Ectodermal cell (in vitro differentiated cells): Measurements from ENCODE around the gene RNF11.
"Not testable (repeated sequence)": the region's sequence is repeated elsewhere in the genome, so short reads cannot be mapped to it uniquely, and the experiment has no call there.

Source experiments
- H3K27ac ChIP-seq: 2 replicates; pipeline ENCODE4 v1.7.0; 2013; ENCODE audit warnings: mild to moderate bottlenecking, low read depth, low read length; ENCODE audit not compliant: insufficient read depth, poor library complexity, severe bottlenecking
- H3K27me3 ChIP-seq: 2 replicates; pipeline ENCODE4 v1.7.0; 2013; ENCODE audit warnings: mild to moderate bottlenecking, low read length; ENCODE audit not compliant: insufficient read depth, control insufficient read depth, poor library complexity, severe bottlenecking
- H3K36me3 ChIP-seq: one replicate; pipeline ENCODE4 v1.7.0; 2013; ENCODE audit warnings: low read length; ENCODE audit not compliant: control insufficient read depth, insufficient read depth
- H3K4me1 ChIP-seq: one replicate; pipeline ENCODE4 v1.7.0; 2013; ENCODE audit warnings: low read length; ENCODE audit not compliant: control insufficient read depth, insufficient read depth
- H3K4me3 ChIP-seq: 2 replicates; pipeline ENCODE4 v1.7.0; 2013; ENCODE audit warnings: low read depth, low read length, control low read depth; ENCODE audit not compliant: insufficient read depth
- H3K9me3 ChIP-seq: 2 replicates; pipeline ENCODE4 v1.7.0; 2013; ENCODE audit warnings: mild to moderate bottlenecking, low read length, moderate library complexity; ENCODE audit not compliant: control insufficient read depth
- WGBS, 2 experiments: methylation state at CpG; one replicate each; pipeline ENCODE4 v1.1.7; 2013; ENCODE audit warnings: missing lambda C conversion rate in 2 of 2; 5-methylcytosine and 5-hydroxymethylcytosine counted together

The RNF11 gene

DNA sequence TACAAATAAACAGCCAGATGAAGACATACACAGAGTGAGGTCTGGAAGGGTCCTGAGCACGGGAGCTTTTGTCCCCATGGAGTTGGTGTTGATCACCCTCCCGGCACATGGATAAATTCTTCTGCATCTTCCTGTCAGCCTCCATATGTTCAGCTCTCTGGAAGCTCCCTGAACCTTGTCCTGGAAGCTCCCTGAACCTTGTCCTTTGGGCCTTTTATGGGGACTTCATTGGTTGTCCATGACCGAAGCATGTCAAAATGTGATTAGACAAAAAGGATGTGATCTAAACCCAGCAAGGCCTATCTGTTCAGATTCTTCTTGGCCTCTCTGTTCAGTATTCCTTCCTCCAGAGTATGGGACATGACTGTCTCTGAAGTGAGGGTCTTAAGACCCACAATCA, 25.4 kb upstream of the RNF11 start:
- WGBS, 2 experiments: 90 to 93% methylated on average over 3 of the region's 3 CpGs
- H3K27ac ChIP-seq: no peak overlapping the region
- no peaks in the 10 kb centered on the region for H3K9me3 ChIP-seq
- no peak overlapping the region for H3K4me3 ChIP-seq
- H3K27me3 ChIP-seq: no peaks in the 10 kb centered on the region
- no peaks in the 10 kb centered on the region for H3K36me3 ChIP-seq
- H3K4me1 ChIP-seq: no peaks in the 10 kb centered on the region

DNA sequence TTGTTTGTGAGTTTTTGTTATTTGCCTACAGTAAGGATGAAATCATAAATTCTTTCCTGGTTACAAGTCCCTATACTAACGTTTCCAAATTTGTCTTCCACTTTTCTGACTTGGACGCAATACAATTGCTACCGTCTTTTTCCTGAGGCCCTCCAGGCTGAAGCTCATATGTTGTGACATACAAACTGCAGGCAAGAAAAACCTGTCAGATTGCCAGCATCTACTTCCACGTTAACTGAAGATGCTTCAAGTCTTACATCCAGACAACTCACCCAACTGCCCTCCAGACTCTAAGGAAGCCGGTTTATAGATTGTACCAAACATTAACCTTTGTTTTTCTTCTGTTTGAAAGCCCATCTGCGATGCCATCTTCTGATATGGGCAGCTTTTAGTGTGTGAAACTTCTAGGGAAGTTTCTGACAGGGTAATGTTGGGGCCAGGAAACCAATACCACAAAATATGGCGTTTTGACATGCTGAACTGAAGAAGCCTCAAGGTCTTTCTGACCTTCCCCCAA, 21.4 kb upstream of the RNF11 start:
- WGBS, 2 experiments: 89 to 91% methylated on average over 7 of the region's 7 CpGs

DNA sequence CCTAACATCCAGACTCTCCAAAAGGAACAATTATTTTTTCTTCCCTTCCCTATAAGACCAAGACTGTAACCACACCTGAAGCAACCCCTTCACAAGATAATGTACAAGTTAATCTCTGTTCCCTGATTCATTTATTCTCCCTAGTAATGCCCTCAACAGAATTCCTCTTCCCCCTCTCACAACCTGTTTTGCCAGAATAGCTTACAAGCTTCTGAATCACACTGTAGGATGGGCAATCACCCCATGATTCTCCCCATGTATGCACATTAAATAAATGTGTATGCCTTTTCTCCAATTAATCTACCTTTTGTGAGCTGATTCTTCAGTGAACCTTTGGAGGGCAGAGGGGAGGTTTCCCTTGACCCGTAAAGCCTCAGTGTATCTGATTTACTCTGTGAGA, 20.9 kb upstream of the RNF11 start:
- no peaks in the 10 kb centered on the region for H3K27me3 ChIP-seq
- H3K36me3 ChIP-seq: no peaks in the 10 kb centered on the region
- no peak overlapping the region for H3K4me3 ChIP-seq
- H3K9me3 ChIP-seq: no peaks in the 10 kb centered on the region
- WGBS, 2 experiments: 89 to 100% methylated on average over 1 of the region's 1 CpG
- H3K27ac ChIP-seq: no peak overlapping the region
- no peaks in the 10 kb centered on the region for H3K4me1 ChIP-seq

More for the DNA sequence above, 21.4 kb upstream of the RNF11 start:
- no peak overlapping the region for H3K4me3 ChIP-seq
- no peaks in the 10 kb centered on the region for H3K4me1 ChIP-seq
- H3K27ac ChIP-seq: no peak overlapping the region
- H3K36me3 ChIP-seq: no peaks in the 10 kb centered on the region
- no peaks in the 10 kb centered on the region for H3K27me3 ChIP-seq
- H3K9me3 ChIP-seq: no peaks in the 10 kb centered on the region

DNA sequence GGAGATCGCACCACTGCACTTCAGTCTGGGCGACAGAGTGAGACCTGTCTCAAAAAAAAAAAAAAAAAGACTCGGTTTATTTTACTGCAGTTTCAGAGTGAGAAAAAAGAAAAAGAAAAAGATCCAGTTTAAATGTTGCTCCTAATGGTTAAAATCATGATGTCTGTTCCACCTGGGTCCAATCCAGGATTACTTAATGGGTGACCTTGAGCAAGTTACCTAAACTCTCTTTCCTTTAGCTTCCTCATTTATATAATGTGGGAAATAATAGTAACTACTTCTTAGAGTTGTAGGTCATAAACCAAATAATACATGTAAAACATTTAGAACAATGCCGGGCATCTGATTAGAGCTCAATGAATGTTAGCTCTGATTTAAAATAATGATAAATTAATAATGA, 19.4 kb upstream of the RNF11 start:
- H3K9me3 ChIP-seq: no peaks in the 10 kb centered on the region
- 96 to 97% methylated on average over 3 of the region's 4 CpGs for WGBS, 2 experiments

DNA sequence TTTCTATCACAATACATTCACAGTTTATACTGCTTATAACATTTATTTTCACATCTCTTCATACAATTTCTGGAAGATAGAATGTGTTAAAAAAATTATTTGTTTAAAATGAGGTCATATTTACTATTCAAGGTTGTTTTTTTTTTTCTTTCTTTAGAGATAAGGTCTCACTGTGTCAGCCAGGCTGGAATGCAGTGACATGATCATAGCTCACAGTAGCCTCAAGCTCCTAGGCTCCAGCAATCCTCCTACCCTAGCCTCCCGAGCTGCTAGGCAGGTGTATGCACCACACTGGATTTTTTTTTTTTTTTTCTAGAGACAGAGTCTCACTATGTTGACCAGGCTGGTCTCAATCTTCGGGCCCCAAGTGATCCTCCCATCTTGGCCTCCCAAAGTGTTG, 19.0 kb upstream of the RNF11 start:
- H3K27me3 ChIP-seq: no peaks in the 10 kb centered on the region
- 87 to 93% methylated on average over 2 of the region's 2 CpGs for WGBS, 2 experiments
- H3K9me3 ChIP-seq: no peaks in the 10 kb centered on the region
- no peaks in the 10 kb centered on the region for H3K4me1 ChIP-seq
- H3K36me3 ChIP-seq: no peaks in the 10 kb centered on the region
- no peak overlapping the region for H3K27ac ChIP-seq
- H3K4me3 ChIP-seq: no peak overlapping the region

More for the DNA sequence above, 19.4 kb upstream of the RNF11 start:
- Histone ChIP-seq H3K27me3 (no peaks in the 10 kb centered on the region), H3K27ac (no peak overlapping the region), H3K36me3 (no peaks in the 10 kb centered on the region), H3K4me1 (no peaks in the 10 kb centered on the region), H3K4me3 (no peak overlapping the region)

DNA sequence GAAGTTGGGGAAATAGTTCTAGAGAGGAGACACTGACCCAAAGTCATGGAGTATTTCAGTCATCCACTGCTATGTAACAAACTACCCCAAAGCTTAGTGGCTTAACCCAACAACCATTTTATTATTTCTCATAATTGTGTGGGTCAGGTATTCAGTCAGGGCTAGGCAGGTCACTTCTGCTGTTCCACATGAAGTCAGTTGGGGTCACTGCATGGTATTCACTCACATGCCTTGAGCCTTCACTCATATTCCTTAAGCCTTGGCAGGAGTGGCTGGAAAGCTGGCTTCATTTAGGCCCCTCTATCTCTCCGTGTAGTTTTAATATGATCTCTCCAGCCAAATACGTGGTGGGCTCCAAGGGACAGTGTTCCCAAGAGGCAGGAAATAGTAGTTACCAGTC, 17.5 kb upstream of the RNF11 start:
- Histone ChIP-seq H3K27me3 (no peaks in the 10 kb centered on the region), H3K36me3 (no peaks in the 10 kb centered on the region), H3K9me3 (no peaks in the 10 kb centered on the region), H3K4me3 (no peak overlapping the region), H3K4me1 (no peaks in the 10 kb centered on the region), H3K27ac (no peak overlapping the region)
- WGBS, 2 experiments: 91 to 92% methylated on average over 2 of the region's 2 CpGs

DNA sequence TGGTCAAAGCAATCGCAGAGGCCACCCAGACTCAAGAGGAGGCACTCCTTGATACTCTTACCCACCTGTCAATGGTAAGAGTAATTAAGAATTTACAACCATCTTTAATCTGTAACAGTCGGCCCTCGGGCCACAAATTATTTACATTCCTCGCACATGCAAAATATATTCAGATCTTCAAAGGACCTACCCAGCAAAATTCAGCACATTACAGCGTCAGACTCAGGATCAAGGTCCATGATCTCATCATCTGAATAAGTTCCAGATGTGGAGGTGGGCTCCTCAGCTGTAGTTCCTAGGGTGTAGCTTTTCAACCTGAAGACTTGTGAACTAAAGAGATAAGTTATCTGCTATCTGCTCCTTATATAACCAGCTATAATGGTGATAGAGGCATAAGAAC, 17.1 kb upstream of the RNF11 start:
- Histone ChIP-seq H3K4me3 (no peak overlapping the region), H3K27me3 (no peaks in the 10 kb centered on the region), H3K27ac (no peak overlapping the region), H3K36me3 (no peaks in the 10 kb centered on the region), H3K4me1 (no peaks in the 10 kb centered on the region), H3K9me3 (no peaks in the 10 kb centered on the region)
- 95 to 96% methylated on average over 5 of the region's 5 CpGs for WGBS, 2 experiments

DNA sequence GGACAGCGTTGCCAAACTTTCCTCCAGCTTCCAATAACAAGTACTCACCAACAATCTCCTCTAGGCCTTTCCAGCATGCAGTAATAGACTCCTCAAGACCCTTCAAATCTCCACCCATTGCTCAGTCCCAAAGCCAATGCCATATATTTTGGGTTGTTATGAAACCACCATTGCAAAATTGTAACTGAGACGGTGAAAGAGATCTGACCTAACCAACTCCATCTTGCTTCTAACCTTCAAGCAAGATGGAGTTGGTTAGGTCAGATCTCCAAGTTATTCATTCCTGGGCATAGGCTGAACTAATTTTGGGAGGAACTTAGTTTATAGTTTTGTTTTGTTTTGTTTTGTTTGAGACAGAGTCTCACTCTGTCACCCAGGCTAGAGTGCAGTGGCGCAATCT, 14.5 kb upstream of the RNF11 start:
- H3K4me3 ChIP-seq, H3K27me3 ChIP-seq, H3K4me1 ChIP-seq, H3K9me3 ChIP-seq, H3K27ac ChIP-seq, H3K36me3 ChIP-seq: not testable (repeated sequence)
- 91 to 95% methylated on average over 3 of the region's 3 CpGs for WGBS, 2 experiments

DNA sequence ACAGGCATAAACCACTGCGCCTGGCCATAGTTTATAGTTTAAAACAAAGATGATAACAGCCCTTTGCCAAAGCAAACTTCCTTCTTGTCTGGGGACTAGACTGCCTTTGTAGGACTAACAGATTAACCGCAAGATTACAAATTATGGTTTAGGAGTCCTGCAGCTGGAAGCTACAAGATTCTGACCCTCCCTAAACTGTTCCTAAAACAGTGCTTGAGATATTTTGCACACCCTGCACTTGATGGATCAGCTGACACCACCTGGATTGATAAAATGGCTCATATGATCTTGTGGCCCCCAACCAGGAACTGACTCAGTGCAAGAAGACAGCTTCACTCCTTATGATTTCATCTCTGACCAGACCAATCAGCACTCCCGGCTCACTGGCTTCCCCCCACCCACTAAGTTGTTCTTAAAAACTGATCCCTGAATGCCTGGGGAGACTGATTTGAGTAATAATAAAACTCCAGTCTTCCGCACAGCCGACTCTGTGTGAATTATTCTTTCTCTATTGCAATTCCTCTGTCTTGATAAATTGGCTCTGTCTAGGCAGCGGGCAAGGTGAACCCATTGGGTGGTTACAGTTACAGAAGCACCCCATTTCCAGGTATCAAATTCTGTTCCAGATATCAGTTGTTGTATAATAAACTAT, 13.8 kb upstream of the RNF11 start:
- Histone ChIP-seq H3K9me3 (no peaks in the 10 kb centered on the region), H3K4me1 (no peaks in the 10 kb centered on the region), H3K27me3 (no peaks in the 10 kb centered on the region), H3K27ac (no peak overlapping the region), H3K36me3 (no peaks in the 10 kb centered on the region), H3K4me3 (no peak overlapping the region)
- WGBS, 2 experiments: 91 to 94% methylated on average over 6 of the region's 6 CpGs

DNA sequence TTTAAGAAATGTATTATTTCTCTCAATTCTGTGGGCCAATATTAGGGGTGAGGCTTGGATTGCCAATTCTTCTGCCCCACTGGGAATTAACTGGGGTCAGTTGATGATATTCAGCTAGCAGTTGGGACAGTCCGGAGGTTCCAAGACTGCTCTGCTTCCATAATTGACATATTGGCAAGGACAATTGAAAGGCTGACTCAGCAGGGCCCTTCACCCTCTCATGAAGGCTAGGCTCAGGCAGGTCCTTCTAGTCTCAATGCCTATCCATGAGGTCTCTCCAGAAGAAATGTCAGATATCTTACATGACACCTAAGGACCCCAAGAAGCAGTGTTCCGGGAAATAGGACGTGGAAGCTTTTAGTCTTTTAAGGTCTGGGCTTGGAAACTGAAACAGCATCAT, 13.3 kb upstream of the RNF11 start:
- 89 to 97% methylated on average over 2 to 3 of the region's 3 CpGs for WGBS, 2 experiments
- Histone ChIP-seq H3K36me3 (no peaks in the 10 kb centered on the region), H3K4me1 (no peaks in the 10 kb centered on the region), H3K9me3 (no peaks in the 10 kb centered on the region), H3K4me3 (no peak overlapping the region), H3K27ac (no peak overlapping the region), H3K27me3 (no peaks in the 10 kb centered on the region)

DNA sequence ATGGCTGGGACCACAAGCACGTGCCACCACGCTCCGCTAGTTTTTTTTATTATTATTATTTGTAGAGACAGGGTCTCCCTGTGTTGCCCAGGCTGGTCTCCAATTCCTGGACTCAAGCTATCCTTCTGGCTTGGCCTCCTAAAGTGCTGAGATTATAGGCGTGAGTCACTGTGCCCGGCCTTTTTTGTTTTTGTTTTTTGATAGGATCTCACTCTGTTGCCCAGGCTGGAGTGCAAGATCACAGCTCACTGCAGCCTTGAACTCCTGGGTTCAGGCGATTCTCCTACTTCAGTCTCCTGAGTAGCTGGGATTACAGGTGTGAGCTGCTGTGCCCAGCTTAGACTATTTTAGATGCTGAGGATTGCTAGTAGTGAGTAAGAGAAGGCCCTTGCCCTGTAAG, 11.8 kb upstream of the RNF11 start:
- Histone ChIP-seq H3K27me3 (no peaks in the 10 kb centered on the region), H3K4me1 (no peaks in the 10 kb centered on the region), H3K27ac (no peak overlapping the region), H3K4me3 (no peak overlapping the region), H3K36me3 (no peaks in the 10 kb centered on the region), H3K9me3 (no peaks in the 10 kb centered on the region)
- whole genome bisulfite sequencing, 2 experiments: 85 to 94% methylated on average over 6 of the region's 6 CpGs
